H4 (cell line): ENCODE measurements around the gene ROM1. TPM values are rescaled to one million over a fixed set of nuclear protein-coding genes. Genes with fewer than 3 reads are reported as not detected.
A peak's percentile ranks its signal among the peaks of the same experiment; 100 is the strongest.
"Not testable (repeated sequence)": the region's sequence is repeated elsewhere in the genome, so short reads cannot be mapped to it uniquely, and the experiment has no call there.

Experiments
- DNase-seq: peaks from one replicate; pipeline ENCODE4 v3.0.0-alpha.2; 2015; ENCODE audit warnings: low spot score
- total RNA-seq: library from RNA; depleted of rRNA; stranded (reverse); fragments of >200 nt; shearing (Covaris generic); gene quantifications from 2 replicates; pipeline ENCODE4 v1.2.3, GENCODE V29; 2014; rRNA removed

Gene ROM1
- total RNA-seq, 1 experiment from 2014 or later: 4.2 TPM

- no peak for DNase-seq
These were observed 35.3 kb downstream of the ROM1 start for GRCh38 chr11:62648185-62648966.

- no peak for DNase-seq
These were observed 35.9 kb downstream of the ROM1 start for GRCh38 chr11:62648967-62649364.

- no peak for DNase-seq
These were observed 36.4 kb downstream of the ROM1 start for GRCh38 chr11:62649486-62649885.

- DNase-seq: not testable (repeated sequence)
These were observed 37.2 kb downstream of the ROM1 start for GRCh38 chr11:62650283-62650682.

GRCh38 chr11:62652161-62653006 is 39.3 kb downstream of the ROM1 start:
- DNase-seq: no peak

GRCh38 chr11:62654297-62654696 is 41.2 kb downstream of the ROM1 start:
- no peak for DNase-seq

GRCh38 chr11:62656796-62657429 is 43.9 kb downstream of the ROM1 start:
- no peak for DNase-seq

GRCh38 chr11:62664405-62665074 is 51.5 kb downstream of the ROM1 start:
- peak; percentile 38 for DNase-seq

Other genes starting within 250 kb of the ROM1 start
- not detected in 2 replicates for gene SCGB1A1, start 194.2 kb upstream of the ROM1 start, total RNA-seq
- 47.0 and 60.1 TPM in 2 replicates for gene AHNAK, start 66.5 kb upstream of the ROM1 start, total RNA-seq
- 1,742 and 1,908 TPM in 2 replicates for gene EEF1G, start 39.4 kb upstream of the ROM1 start, total RNA-seq
- gene TUT1, start 21.7 kb upstream of the ROM1 start, total RNA-seq: 2.3 and 5.4 TPM in 2 replicates
- gene MTA2, start 11.4 kb upstream of the ROM1 start, total RNA-seq: 96.1 and 108 TPM in 2 replicates
- 10.1 and 13.8 TPM in 2 replicates for gene EML3, start 482 bp upstream of the ROM1 start, total RNA-seq
- 13.5 and 26.0 TPM in 2 replicates for gene B3GAT3, start 8.7 kb downstream of the ROM1 start, total RNA-seq
- gene GANAB, start 33.4 kb downstream of the ROM1 start, total RNA-seq: 142 and 153 TPM in 2 replicates
- 14.5 and 16.0 TPM in 2 replicates for gene INTS5, start 40.0 kb downstream of the ROM1 start, total RNA-seq
- gene C11orf98, start 52.0 kb downstream of the ROM1 start, total RNA-seq: 100 and 130 TPM in 2 replicates
- gene CSKMT, start 52.1 kb downstream of the ROM1 start, total RNA-seq: 7.0 and 8.4 TPM in 2 replicates
- gene UQCC3, start 58.4 kb downstream of the ROM1 start, total RNA-seq: 9.1 and 12.2 TPM in 2 replicates
- gene LBHD1, start 59.0 kb downstream of the ROM1 start, total RNA-seq: 3.7 and 5.1 TPM in 2 replicates
- gene UBXN1, start 65.8 kb downstream of the ROM1 start, total RNA-seq: 93.7 and 110 TPM in 2 replicates
- gene LRRN4CL, start 76.3 kb downstream of the ROM1 start, total RNA-seq: 0.14 TPM in 1 of 2 replicates, not detected in the other
- gene BSCL2, start 94.2 kb downstream of the ROM1 start, total RNA-seq: 128 TPM in 2 replicates
- gene GNG3, start 94.4 kb downstream of the ROM1 start, total RNA-seq: 0.41 TPM in 1 of 2 replicates, not detected in the other
- 4.7 and 5.0 TPM in 2 replicates for gene HNRNPUL2, start 114.2 kb downstream of the ROM1 start, total RNA-seq
- 35.0 and 46.9 TPM in 2 replicates for gene TTC9C, start 115.2 kb downstream of the ROM1 start, total RNA-seq
- 6.9 and 7.5 TPM in 2 replicates for gene ZBTB3, start 140.9 kb downstream of the ROM1 start, total RNA-seq
- gene POLR2G, start 148.3 kb downstream of the ROM1 start, total RNA-seq: 140 and 182 TPM in 2 replicates
- gene TAF6L, start 158.1 kb downstream of the ROM1 start, total RNA-seq: 15.0 and 19.1 TPM in 2 replicates
- gene TMEM179B, start 174.1 kb downstream of the ROM1 start, total RNA-seq: 77.5 and 85.5 TPM in 2 replicates
- gene TMEM223, start 178.7 kb downstream of the ROM1 start, total RNA-seq: 43.1 and 62.4 TPM in 2 replicates
- gene NXF1, start 192.2 kb downstream of the ROM1 start, total RNA-seq: 25.1 and 31.1 TPM in 2 replicates
- 22.3 and 26.3 TPM in 2 replicates for gene STX5, start 218.8 kb downstream of the ROM1 start, total RNA-seq
- gene TEX54, start 219.6 kb downstream of the ROM1 start, total RNA-seq: not detected in 2 replicates
- 60.1 and 63.7 TPM in 2 replicates for gene WDR74, start 226.3 kb downstream of the ROM1 start, total RNA-seq